Esophagus muscularis mucosa (tissue), 3 donors: ENCODE results near the gene CST7.

Experiments
- EP300 ChIP-seq: sonication (generic); formaldehyde crosslinking; IDR thresholded peaks from one replicate; pipeline ENCODE4 v1.6.1; 2017; ENCODE audit warnings: antibody characterized with exemption
- TF ChIP-seq, protein P1 (sequence below), 3 experiments: fragments of 200-600 bp in 2 of 3; fragments of 450-650 bp in 1 of 3; sonication (generic) in 2 of 3; IDR thresholded peaks; one replicate each; pipeline ENCODE4 v1.5.1; 2017 to 2019; ENCODE audit warnings: antibody characterized with exemption in 3 of 3, mild to moderate bottlenecking in 2 of 3, moderate library complexity in 1 of 3

DNA sequence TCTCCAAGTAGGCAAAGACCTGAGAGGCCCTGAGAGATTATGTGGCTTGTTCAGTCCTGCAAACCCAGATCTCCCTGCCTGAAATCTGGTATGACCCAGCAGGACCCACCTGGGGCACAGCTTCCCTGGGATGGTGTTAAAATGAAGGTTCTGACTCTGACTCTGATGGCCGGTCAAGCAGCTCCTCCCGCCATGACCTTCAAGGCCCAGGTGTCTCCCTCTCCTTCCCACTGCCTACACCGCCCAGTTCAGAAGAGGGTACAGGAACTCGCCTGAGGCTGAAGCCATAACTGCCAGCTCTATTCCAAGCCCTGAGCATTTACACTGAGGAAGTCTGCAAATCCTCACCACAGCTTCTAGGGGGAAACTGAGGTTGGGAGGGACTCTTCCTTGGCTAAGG, 5.9 kb upstream of the CST7 start:
- TF ChIP-seq EP300 = no peak
- TF ChIP-seq, protein P1, sequence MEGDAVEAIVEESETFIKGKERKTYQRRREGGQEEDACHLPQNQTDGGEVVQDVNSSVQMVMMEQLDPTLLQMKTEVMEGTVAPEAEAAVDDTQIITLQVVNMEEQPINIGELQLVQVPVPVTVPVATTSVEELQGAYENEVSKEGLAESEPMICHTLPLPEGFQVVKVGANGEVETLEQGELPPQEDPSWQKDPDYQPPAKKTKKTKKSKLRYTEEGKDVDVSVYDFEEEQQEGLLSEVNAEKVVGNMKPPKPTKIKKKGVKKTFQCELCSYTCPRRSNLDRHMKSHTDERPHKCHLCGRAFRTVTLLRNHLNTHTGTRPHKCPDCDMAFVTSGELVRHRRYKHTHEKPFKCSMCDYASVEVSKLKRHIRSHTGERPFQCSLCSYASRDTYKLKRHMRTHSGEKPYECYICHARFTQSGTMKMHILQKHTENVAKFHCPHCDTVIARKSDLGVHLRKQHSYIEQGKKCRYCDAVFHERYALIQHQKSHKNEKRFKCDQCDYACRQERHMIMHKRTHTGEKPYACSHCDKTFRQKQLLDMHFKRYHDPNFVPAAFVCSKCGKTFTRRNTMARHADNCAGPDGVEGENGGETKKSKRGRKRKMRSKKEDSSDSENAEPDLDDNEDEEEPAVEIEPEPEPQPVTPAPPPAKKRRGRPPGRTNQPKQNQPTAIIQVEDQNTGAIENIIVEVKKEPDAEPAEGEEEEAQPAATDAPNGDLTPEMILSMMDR (IDR thresholded peaks at IDR 0.05) = no peak
